ENCODE measurements around the gene ZMIZ1.

GRCh38 chr10:79182781-79183467 lies 114.2 kb downstream of the ZMIZ1 start:
- TF ChIP-seq CTCF (IDR thresholded peaks at IDR 0.05) (no peak), POLR2A (IDR thresholded peaks at IDR 0.05) (no peak)
